Uterine smooth muscle cell (primary cell): ENCODE results near the gene EXOC7. TPM values are rescaled to one million over a fixed set of nuclear protein-coding genes. Genes with fewer than 3 reads are reported as not detected.

ENCODE experiments used
- total RNA-seq: library from RNA; depleted of rRNA; stranded (reverse); fragments of >200 nt; gene quantifications from 2 replicates; pipeline ENCODE4 v1.2.3, GENCODE V29; 2014

EXOC7 gene
- total RNA-seq = 79.9 and 89.2 TPM in 2 replicates

DNA sequence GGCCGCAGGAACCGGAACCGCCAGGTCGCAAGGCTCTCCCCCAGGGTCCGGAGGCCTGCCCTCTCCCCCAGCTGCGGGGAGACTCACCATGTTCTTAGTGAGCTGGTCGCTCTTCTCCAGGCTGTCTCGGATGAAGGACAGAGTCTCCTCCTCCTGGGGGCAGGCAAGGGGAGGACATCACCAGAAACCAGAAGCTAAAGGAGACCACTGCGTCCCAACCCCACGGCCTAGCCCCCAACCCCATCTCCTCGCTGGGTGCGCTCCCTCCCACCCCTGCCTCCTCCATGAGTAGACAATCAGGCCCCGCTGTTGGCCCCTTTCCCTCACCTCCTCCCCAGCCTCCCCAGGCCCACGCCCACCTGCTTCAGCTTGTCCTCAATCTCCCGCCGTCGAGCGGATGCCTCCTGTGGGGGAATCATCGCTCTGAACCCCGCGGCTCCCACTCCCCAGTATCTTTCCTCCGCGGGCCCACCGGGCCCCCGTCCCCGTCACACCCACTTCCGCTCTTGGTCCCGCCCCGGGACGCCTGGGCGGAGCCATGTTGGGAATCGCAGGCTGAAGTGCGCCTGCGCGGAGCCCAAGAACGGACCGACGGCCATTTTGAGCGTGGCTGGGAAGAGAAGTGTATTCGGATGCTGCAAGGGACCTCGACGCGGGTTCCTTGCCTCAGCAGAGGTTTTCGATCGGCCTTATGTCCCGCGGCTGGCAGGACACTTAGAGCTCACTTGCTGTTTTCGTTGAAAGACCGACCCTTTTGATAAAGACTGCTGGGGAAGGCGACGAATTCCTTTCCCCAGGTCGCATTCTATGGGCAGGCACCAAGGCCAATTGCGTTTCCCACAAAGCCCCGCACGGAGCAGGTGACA lies at the start of gene EXOC7:
Gene EXOC7, minus strand, starts transcription at position 514 of the 866 bp plus-strand sequence. Its CDS starts 95 bp downstream, at position 419.

DNA sequence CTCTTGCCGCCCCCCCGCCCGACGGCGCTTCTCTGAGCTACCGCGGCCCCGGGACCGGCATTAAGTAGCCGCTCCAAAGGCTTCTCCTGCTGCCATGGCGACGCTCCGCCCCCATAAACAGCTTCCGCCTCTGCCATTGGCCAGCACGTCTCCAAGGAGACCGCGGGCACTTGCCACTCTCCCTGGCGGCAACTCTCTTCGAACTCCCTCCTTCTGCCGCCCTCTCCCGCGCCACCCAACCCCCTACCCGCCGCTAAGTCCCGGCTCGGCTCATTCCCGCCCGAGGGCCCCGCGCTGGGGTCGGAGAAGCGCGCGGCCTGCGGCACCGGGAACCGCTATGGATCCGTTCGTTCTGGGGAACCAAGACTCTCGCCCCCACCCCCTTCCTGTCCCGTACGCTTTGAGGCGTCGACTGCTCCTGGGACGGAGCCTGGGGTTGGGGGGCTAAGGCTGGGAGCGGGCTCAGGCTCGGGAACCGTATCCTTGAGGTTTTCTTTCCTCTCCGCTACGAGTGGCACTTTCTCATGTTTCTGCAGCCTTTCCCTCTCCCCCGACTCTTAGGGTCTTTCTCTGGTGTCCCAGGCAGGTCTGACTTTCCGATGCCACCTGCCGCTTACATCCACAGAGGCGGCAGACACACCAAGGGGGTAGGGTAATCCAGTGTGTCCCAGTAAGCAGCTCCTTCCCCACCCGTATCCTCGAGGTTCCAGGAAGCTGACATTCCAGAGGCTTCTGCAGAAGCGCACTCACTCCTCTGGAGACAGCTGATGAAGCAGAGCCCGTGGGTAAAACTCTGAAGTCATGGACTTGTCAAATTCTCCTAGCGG lies 37.8 kb upstream of the EXOC7 start, which contains the start of gene FOXJ1:
Gene FOXJ1, minus strand, starts transcription at position 34 of the 827 bp plus-strand sequence. CDS start 850 bp downstream, outside the sequence.

GRCh38 chr17:76078860-76079534 lies 24.6 kb downstream of the EXOC7 start, which contains the start of gene ZACN:
TSS of gene ZACN (plus strand) at chr17:76079182. CDS start at chr17:76079265, 83 bp downstream.

DNA sequence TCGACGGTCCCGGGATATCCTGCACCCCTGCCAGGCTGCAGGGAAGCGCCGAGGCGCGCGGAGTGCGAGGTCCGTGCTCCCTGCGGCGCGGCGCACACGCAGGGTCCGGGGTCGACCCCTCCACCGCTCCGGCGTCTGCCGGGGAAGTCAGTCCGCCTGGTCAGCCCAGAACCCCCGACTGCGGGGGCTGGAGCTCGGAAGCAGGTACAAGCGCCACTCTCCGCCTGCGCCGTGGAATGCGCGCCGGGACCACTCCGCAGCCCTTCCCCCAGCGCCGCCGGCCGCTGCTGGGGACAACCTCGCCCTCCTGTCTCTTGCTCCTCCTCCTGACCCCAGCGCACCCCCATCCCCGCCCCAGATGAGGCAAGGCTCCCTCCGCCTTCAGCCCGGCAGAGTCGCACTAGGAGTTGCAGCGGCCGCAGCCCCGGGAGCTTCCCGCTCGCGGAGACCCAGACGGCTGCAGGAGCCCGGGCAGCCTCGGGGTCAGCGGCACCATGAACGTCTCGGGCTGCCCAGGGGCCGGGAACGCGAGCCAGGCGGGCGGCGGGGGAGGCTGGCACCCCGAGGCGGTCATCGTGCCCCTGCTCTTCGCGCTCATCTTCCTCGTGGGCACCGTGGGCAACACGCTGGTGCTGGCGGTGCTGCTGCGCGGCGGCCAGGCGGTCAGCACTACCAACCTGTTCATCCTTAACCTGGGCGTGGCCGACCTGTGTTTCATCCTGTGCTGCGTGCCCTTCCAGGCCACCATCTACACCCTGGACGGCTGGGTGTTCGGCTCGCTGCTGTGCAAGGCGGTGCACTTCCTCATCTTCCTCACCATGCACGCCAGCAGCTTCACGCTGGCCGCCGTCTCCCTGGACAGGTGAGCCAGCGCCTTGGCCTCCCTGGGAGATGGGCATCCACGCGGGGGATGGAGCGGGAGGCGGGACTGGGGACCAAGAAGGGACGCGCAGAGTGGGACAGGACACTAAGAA lies 28.9 kb downstream of the EXOC7 start, which contains the start of gene GALR2:
Gene GALR2, plus strand, starts transcription at position 392 of the 974 bp plus-strand sequence. Its CDS starts 103 bp downstream, at position 495.

GRCh38 chr17:76072148-76072858 lies 31.3 kb downstream of the EXOC7 start, which contains the start of gene SRP68:
TSS of gene SRP68 (minus strand) at chr17:76072517. CDS start at chr17:76072491, 26 bp downstream.

Other genes starting within 250 kb of the EXOC7 start
- gene WBP2, start 248.5 kb downstream of the EXOC7 start, total RNA-seq = 20.4 and 26.5 TPM in 2 replicates
- 3.2 and 4.5 TPM in 2 replicates for gene TRIM47, start 225.2 kb downstream of the EXOC7 start, total RNA-seq
- 23.2 and 23.8 TPM in 2 replicates for gene TRIM65, start 206.8 kb downstream of the EXOC7 start, total RNA-seq
- 31.6 and 33.8 TPM in 2 replicates for gene MRPL38, start 198.9 kb downstream of the EXOC7 start, total RNA-seq
- 15.2 and 19.8 TPM in 2 replicates for gene FBF1, start 162.7 kb downstream of the EXOC7 start, total RNA-seq
- 55.0 and 63.2 TPM in 2 replicates for gene ACOX1, start 124.6 kb downstream of the EXOC7 start, total RNA-seq
- gene TEN1, start 124.5 kb downstream of the EXOC7 start, total RNA-seq = 16.5 and 18.2 TPM in 2 replicates
- 2.9 and 3.2 TPM in 2 replicates for gene CDK3, start 102.9 kb downstream of the EXOC7 start, total RNA-seq
- 0.12 and 0.22 TPM in 2 replicates for gene EVPL, start 76.5 kb downstream of the EXOC7 start, total RNA-seq
- 43.7 and 46.9 TPM in 2 replicates for gene SRP68, start 31.3 kb downstream of the EXOC7 start, total RNA-seq
- gene GALR2, start 29.0 kb downstream of the EXOC7 start, total RNA-seq = not detected in 2 replicates
- gene ZACN, start 24.6 kb downstream of the EXOC7 start, total RNA-seq = 0.12 TPM in 1 of 2 replicates, not detected in the other
- under 0.01 TPM in 2 replicates for gene FOXJ1, start 37.5 kb upstream of the EXOC7 start, total RNA-seq
- gene RNF157, start 136.7 kb upstream of the EXOC7 start, total RNA-seq = 0.75 and 0.89 TPM in 2 replicates
- gene UBALD2, start 161.6 kb upstream of the EXOC7 start, total RNA-seq = 2.7 and 4.6 TPM in 2 replicates
- gene QRICH2, start 204.5 kb upstream of the EXOC7 start, total RNA-seq = 3.0 and 6.2 TPM in 2 replicates